ENCODE data around the gene TTC12. TPM values are rescaled to one million over a fixed set of nuclear protein-coding genes. Genes with fewer than 3 reads are reported as not detected.

TTC12 gene
- total and polyA plus RNA-seq, 8 donors: 4.3 to 13.9 (median 8.0) TPM

DNA sequence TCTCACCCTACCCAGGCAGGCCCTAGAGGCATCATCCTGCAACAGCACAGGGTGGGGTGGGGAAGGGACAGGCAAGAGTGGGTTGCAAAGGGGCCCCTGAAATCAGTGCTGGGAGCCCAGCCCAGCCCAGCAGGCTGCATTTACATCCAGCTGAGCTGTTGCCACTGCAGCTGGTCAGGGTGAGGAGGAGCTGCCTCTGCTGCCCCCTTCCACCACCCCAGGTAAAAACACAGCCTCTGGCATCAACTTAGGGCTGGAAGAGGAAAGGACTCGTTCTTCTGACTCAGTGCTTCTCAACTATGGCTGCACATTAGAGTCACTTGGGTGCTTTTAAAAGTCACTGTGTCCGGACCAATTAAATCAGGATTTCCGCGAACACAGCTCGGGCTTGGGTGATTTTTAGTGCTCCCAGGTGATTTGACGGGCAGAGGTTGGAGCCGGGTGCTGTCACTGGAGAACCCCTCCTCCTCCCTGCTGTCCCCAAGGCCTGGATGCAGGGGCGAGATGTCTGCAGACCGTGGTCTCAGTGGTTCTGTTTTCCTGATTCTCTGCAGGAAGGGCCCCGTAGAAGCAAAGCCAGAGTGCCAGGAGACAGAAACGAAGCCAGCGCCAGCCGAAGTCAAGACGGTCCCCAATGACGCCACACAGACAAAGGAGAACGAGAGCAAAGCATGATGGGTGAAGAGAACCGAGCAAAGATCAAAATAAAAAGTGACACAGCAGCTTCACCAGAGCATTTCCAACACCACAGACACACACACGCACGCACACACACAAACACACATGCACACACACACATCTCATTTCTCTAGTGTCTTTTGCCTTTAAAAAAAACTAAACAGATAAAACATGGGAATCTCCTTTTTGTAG lies 39.4 kb upstream of the TTC12 start:
- no peaks in the 10 kb centered on the region for H3K9me3 ChIP-seq
- no peaks in the 10 kb centered on the region for H3K27me3 ChIP-seq
- H3K36me3 ChIP-seq: no peaks in the 10 kb centered on the region
- H3K4me3 ChIP-seq: no peak overlapping the region
- no peaks in the 10 kb centered on the region for H3K4me1 ChIP-seq
- WGBS, 2 donors: 72 to 80% methylated on average over 19 of the region's 19 CpGs
- DNase-seq (peak in 1 of 6 donors; percentile 30), ATAC-seq (no peak), FAIRE-seq (no peak)
- H3K27ac ChIP-seq: no peak overlapping the region
- intact Hi-C loops (cut with DNase I): no loop called here
- TF ChIP-seq, protein P1, sequence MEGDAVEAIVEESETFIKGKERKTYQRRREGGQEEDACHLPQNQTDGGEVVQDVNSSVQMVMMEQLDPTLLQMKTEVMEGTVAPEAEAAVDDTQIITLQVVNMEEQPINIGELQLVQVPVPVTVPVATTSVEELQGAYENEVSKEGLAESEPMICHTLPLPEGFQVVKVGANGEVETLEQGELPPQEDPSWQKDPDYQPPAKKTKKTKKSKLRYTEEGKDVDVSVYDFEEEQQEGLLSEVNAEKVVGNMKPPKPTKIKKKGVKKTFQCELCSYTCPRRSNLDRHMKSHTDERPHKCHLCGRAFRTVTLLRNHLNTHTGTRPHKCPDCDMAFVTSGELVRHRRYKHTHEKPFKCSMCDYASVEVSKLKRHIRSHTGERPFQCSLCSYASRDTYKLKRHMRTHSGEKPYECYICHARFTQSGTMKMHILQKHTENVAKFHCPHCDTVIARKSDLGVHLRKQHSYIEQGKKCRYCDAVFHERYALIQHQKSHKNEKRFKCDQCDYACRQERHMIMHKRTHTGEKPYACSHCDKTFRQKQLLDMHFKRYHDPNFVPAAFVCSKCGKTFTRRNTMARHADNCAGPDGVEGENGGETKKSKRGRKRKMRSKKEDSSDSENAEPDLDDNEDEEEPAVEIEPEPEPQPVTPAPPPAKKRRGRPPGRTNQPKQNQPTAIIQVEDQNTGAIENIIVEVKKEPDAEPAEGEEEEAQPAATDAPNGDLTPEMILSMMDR (IDR thresholded peaks at IDR 0.05): no peak

GRCh38 chr11:113275602-113276001 lies 38.8 kb upstream of the TTC12 start:
- H3K4me1 ChIP-seq: no peaks in the 10 kb centered on the region
- FAIRE-seq (no peak), DNase-seq (no peak), ATAC-seq (no peak)
- TF ChIP-seq, protein P1 (IDR thresholded peaks at IDR 0.05): no peak
- H3K9me3 ChIP-seq: no peaks in the 10 kb centered on the region
- no peak overlapping the region for H3K27ac ChIP-seq
- no peaks in the 10 kb centered on the region for H3K27me3 ChIP-seq
- no peak overlapping the region for H3K4me3 ChIP-seq
- intact Hi-C loops (cut with DNase I): no loop called here
- H3K36me3 ChIP-seq: no peaks in the 10 kb centered on the region
- WGBS, 2 donors: 51 to 63% methylated on average over 7 of the region's 7 CpGs

DNA sequence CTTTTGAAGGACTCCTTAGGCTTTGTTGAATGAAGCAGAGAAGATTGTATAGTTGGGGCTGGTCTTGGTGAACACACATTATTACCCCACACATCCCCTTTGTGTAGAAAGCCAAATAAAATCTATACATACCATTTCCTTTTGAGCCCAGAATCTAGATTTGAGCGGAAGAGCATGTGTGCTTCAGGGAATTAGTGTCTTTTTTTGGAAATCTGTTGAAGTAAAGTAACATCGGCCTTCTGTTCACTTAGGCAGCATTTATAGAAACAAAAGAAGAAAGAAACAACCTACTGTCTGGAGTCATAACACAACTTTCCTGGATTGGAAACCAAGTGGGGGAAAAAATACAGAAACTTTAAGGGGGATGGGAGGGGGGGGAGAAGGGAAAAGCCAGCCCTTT lies 37.9 kb upstream of the TTC12 start:
- H3K27ac ChIP-seq: no peak overlapping the region
- no peak overlapping the region for H3K4me3 ChIP-seq
- DNase-seq: no peak
- TF ChIP-seq, protein P1 (IDR thresholded peaks at IDR 0.05): no peak
- H3K36me3 ChIP-seq: no peaks in the 10 kb centered on the region
- 83 to 97% methylated on average over 2 of the region's 2 CpGs for WGBS, 2 donors
- no peak for ATAC-seq
- H3K27me3 ChIP-seq: no peaks in the 10 kb centered on the region
- no peaks in the 10 kb centered on the region for H3K9me3 ChIP-seq
- intact Hi-C loops (cut with DNase I): no loop called here
- FAIRE-seq: no peak
- no peaks in the 10 kb centered on the region for H3K4me1 ChIP-seq

- whole genome bisulfite sequencing, 2 donors: 80 to 91% methylated on average over 5 of the region's 5 CpGs
- TF ChIP-seq, protein P1 (IDR thresholded peaks at IDR 0.05): no peak
Observed at GRCh38 chr11:113277907-113278306, 36.5 kb upstream of the TTC12 start.

DNA sequence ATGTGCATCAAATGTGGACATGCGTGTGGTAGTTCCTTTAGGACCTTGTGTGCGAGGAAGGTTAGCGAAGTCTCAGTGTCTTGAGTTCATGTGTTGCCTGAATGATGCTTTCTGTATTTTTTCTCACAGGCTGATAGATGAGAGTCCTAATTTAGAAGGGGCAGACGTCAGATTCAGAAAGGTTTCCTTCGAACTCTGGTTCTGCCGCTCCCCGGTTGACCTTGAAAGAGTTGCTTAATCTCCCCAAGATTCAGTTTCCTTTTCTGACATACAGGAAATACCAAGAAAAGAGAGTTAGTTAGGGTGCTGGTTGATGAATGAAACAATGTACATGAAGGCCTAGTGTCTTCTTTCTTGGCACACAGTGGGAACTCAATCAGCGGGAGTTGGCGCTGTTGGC lies 35.9 kb upstream of the TTC12 start:
- Histone ChIP-seq H3K27me3 (no peaks in the 10 kb centered on the region), H3K4me1 (no peaks in the 10 kb centered on the region), H3K9me3 (no peaks in the 10 kb centered on the region), H3K36me3 (no peaks in the 10 kb centered on the region), H3K4me3 (no peak overlapping the region), H3K27ac (no peak overlapping the region)
- DNase-seq: no peak
- 77 to 80% methylated on average over 9 of the region's 9 CpGs for WGBS, 2 donors
- TF ChIP-seq, protein P1 (IDR thresholded peaks at IDR 0.05): no peak
- ATAC-seq: no peak
- FAIRE-seq: no peak
- intact Hi-C loops (cut with DNase I): no loop called here

More at GRCh38 chr11:113277907-113278306, 36.5 kb upstream of the TTC12 start:
- H3K27ac ChIP-seq: no peak overlapping the region
- H3K9me3 ChIP-seq: no peaks in the 10 kb centered on the region
- no peaks in the 10 kb centered on the region for H3K27me3 ChIP-seq
- H3K4me1 ChIP-seq: no peaks in the 10 kb centered on the region
- intact Hi-C loops (cut with DNase I): no loop called here
- FAIRE-seq: no peak
- DNase-seq: no peak
- ATAC-seq: no peak
- H3K36me3 ChIP-seq: no peaks in the 10 kb centered on the region
- H3K4me3 ChIP-seq: no peak overlapping the region
